ENCODE results near the gene NAIF1.
"Not testable (repeated sequence)": the region's sequence is repeated elsewhere in the genome, so short reads cannot be mapped to it uniquely, and the experiment has no call there.

NAIF1 gene

DNA sequence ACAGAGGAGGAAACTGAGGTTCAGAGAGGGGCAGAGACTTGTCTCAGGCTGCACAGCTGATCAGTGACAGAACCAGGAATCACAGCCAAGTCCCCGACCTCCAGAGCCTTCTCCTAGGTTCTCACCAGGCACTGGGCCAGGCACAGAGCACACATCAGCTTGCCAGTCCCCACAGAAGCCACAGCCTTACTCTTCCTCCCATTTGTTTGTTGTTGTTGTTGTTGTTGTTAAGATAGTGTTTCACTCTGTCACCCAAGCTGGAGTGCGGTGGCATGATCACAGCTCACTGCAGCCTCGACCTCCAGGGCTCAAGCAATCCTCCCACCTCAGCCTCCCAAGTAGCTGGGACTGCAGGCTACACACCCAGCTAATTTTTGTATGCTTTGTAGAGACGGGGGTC lies 41.4 kb downstream of the NAIF1 start:
- no peak for DNase-seq

DNA sequence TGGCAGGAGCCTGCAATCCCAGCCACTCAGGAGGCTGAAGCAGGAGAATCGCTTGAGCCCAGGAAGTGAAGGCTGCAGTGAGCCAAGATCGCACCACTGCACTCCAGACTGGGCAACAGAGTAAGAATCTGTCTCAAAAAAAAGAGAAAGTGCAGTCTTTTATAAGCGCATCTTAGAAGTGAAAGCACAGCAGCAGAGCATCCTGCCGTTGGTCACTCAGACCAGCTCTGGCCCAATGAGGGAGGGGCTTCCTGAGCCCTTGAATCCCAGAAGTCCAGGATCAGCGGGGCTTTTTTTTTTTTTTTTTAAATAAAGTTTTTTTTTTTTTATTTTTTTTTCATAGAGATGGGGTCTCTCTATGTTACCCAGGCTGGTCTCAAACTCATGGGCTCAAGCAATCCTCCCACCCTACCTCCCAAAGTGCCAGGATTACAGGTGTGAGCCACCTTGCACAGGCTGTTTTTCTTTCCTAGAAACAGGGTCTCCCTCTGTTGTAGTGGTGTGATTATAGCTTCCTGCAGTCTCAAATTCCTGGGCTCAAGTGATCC lies 42.3 kb downstream of the NAIF1 start:
- no peak for DNase-seq

- not testable (repeated sequence) for DNase-seq
These were observed 43.4 kb downstream of the NAIF1 start for GRCh38 chr9:128023671-128024070.

DNA sequence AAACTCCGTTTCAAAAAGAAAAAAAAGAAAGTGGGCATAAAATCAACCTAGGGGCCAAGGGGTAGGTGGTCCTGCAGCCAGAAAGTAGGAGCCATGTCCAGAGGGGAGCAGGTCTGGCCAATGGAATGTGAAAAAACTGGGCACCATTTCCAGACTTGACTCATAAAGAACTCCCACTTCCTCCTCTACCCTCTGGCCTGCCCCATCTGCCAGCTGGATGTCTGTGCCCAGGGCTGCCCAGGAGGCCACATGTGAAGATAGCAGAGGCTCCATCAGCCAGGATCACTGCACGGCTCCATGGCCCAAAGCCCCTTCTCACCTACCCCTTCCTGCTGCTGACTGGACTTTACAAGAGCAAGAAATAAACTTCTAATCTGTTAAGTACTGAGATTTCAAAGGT lies 44.2 kb downstream of the NAIF1 start:
- no peak for DNase-seq

DNA sequence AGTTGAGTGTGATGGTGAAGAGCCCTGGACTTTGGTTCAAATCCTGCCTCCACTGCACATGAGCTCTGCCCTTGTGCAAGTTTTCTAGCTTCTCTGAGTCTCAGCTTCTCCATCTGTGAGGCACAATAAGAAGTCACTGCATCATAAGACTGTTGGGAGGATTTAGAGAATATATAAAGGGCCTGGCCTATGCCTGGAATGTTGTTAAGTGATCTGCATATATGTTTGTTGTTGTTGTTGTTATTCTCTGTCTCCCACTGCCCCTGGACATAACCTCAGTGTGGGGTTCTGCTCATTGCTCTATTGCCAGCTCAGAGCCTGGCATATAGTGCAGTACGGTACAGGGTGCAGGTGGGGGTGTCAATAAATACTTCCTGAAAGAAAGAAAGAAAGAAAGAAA lies 46.0 kb downstream of the NAIF1 start:
- DNase-seq = no peak

GRCh38 chr9:128020692-128021091 lies 46.4 kb downstream of the NAIF1 start:
- peak; percentile 28 for DNase-seq

DNA sequence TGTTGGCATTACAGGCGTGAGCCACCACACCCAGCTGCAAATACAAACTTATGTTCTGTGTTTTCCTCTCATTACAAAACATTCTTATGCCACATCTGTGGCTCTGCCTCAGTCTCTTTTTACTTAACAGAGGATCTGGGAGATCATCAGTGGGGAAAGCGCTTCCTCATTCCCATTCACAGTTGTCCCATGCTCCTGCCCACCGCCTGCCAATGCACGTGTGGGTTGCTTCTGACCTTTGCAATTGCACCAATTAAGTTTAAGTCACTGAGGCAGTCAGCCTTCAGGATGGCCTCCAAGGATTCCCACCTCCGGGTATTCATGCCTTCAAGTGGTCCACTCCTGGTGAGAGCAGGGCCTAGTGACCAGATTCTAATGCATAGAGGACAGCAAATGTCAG lies 51.4 kb downstream of the NAIF1 start:
- DNase-seq = no peak
